Spleen (tissue), 13 donors: ENCODE measurements around the gene LONRF2. TPM values are rescaled to one million over a fixed set of nuclear protein-coding genes. Genes with fewer than 3 reads are reported as not detected.
A peak's percentile ranks its signal among the peaks of the same experiment; 100 is the strongest.
"Not testable (repeated sequence)": the region's sequence is repeated elsewhere in the genome, so short reads cannot be mapped to it uniquely, and the experiment has no call there.

Source experiments
- DNase-seq: peaks from one replicate; pipeline ENCODE4 v3.0.0-alpha.2; 2020
- H3K27ac ChIP-seq, 8 donors: fragments of 200-600 bp; sonication (generic) in 7 of 8; 1 replicate in 4 of 8; 2 replicates in 4 of 8; pipeline versions ENCODE4 v1.5.0 to v1.8.0; 2016 to 2021; ENCODE audit warnings: inconsistent platforms in 4 of 8, mild to moderate bottlenecking in 4 of 8, moderate library complexity in 1 of 8
- H3K27me3 ChIP-seq, 7 donors: fragments of 200-600 bp; sonication (generic) in 6 of 7; replicated peaks in 1 of 7; 1 replicate in 4 of 7; 2 replicates in 3 of 7; pipeline versions ENCODE4 v1.5.0 to v1.8.0; 2016 to 2021; ENCODE audit warnings: inconsistent platforms in 3 of 7, mild to moderate bottlenecking in 1 of 7
- H3K36me3 ChIP-seq, 6 donors: fragments of 200-600 bp; sonication (generic) in 5 of 6; 1 replicate in 4 of 6; 2 replicates in 2 of 6; pipeline versions ENCODE4 v1.5.0 to v1.8.0; 2016 to 2021; ENCODE audit warnings: inconsistent platforms in 2 of 6
- H3K4me1 ChIP-seq, 6 donors: fragments of 200-600 bp; sonication (generic) in 5 of 6; 1 replicate in 3 of 6; 2 replicates in 3 of 6; pipeline versions ENCODE4 v1.5.0 to v1.8.0; 2016 to 2021; ENCODE audit warnings: inconsistent platforms in 3 of 6
- H3K4me3 ChIP-seq, 8 donors: fragments of 200-600 bp; sonication (generic) in 7 of 8; 1 replicate in 4 of 8; 2 replicates in 4 of 8; pipeline versions ENCODE4 v1.5.0 to v1.8.0; 2016 to 2021; ENCODE audit warnings: inconsistent platforms in 4 of 8, mild to moderate bottlenecking in 4 of 8, moderate library complexity in 2 of 8
- H3K9me3 ChIP-seq, 8 donors: fragments of 200-600 bp; sonication (generic) in 7 of 8; 1 replicate in 4 of 8; 2 replicates in 4 of 8; pipeline versions ENCODE4 v1.5.0 to v1.8.0; 2016 to 2021; ENCODE audit warnings: inconsistent platforms in 4 of 8
- POLR2A ChIP-seq, 3 donors: fragments of 450-650 bp; IDR thresholded peaks; one replicate each; pipeline ENCODE4 v1.5.1; 2017; ENCODE audit warnings: antibody characterized with exemption in 3 of 3, mild to moderate bottlenecking in 1 of 3
- POLR2AphosphoS5 ChIP-seq, 3 donors: sonication (generic); formaldehyde crosslinking; IDR thresholded peaks; one replicate each; pipeline ENCODE4 v1.5.1; 2017; ENCODE audit warnings: antibody characterized with exemption in 3 of 3
- WGBS, 5 donors: extraction: QIAGEN DNeasy Blood & Tissue Kit in 3 of 5; methylation state at CpG; one replicate each; pipeline versions ENCODE4 v1.1.5 to v1.1.7; 2013 to 2018; 5-methylcytosine and 5-hydroxymethylcytosine counted together
- intact Hi-C: fragments of 100-400 bp; cut with DNase I; formaldehyde crosslinking; loops from one replicate; pipeline ENCODE4 v1.15.0; 2023; ENCODE audit warnings: low total_unique reads
- long read RNA-seq, 2 donors: transcript quantifications; one replicate each; lab custom pipeline, GENCODE V29; 2026
- polyA plus RNA-seq, 3 donors: library from polyadenylated mRNA; stranded (reverse); fragments of 200-250 nt; gene quantifications; one replicate each; pipeline ENCODE4 v1.2.1, GENCODE V29; 2013
- total RNA-seq, 7 donors: library from RNA; depleted of rRNA in 3 of 7; stranded (reverse); fragments of >200 nt in 3 of 7; fragmentation: NEBNext Ultra II Directional in 4 of 7; extraction: Animal tissue kit (Norgen Biotek cat#: 25700) in 4 of 7; gene quantifications; one replicate each; pipeline versions ENCODE4 v1.1.0 to v1.2.1, GENCODE V29; 2016 to 2021
- TF ChIP-seq, protein P1 (sequence below), 11 experiments: fragments of 200-600 bp in 7 of 11; fragments of 450-650 bp in 4 of 11; sonication (generic) in 4 of 11; IDR thresholded peaks in 8 of 11; conservative IDR thresholded peaks in 3 of 11; 1 replicate in 7 of 11; 2 replicates in 4 of 11; pipeline versions ENCODE4 v1.4.0 to v1.8.0; 2016 to 2021; ENCODE audit warnings: antibody characterized with exemption in 11 of 11, inconsistent platforms in 4 of 11, mild to moderate bottlenecking in 1 of 11
- donor health status: healthy with polysubstance abuse.
- donor health status: DM: no; HTN: no; CAD: no; lungs with moderate emphysema.
- donor health status: DM: no; HTN: no; CAD: no.
- donor health status: Bipolar disorder and iron deficiency.
- donor health status: healthy.
- donor health status: DM: no; HTN: no; CAD: no.
- donor health status: DM: yes; HTN: yes; CAD: no.

The LONRF2 gene
- total RNA-seq (1 to 10 TPM; 1.1 to 4.9 (median 2.3) TPM), polyA plus RNA-seq (under 1 TPM; 0.11 to 0.26 (median 0.17) TPM)
- long read RNA-seq, donor 1 = 0 reads
- long read RNA-seq, donor 2 = 0 reads

GRCh38 chr2:100321866-100322820, at the start of gene LONRF2:
Gene LONRF2, minus strand, starts transcription at chr2:100322501. Its CDS starts 408 bp downstream, at chr2:100322093.
- peak within 1 kb of the TSS in 2 of 8 donors; percentile 30 to 63 for H3K27ac ChIP-seq
- no peaks in the 10 kb centered on the region for H3K36me3 ChIP-seq
- peaks cover 0 to 87% (median 40%) of the 10 kb centered on the region in 7 donors for H3K27me3 ChIP-seq
- peak; percentile 69 for DNase-seq
- intact Hi-C loops = no loop called here
- H3K4me1 ChIP-seq = peaks cover 0 to 19% (median 13%) of the 10 kb centered on the region in 6 donors
- H3K9me3 ChIP-seq = peaks cover 0 to 16% (median 14%) of the 10 kb centered on the region in 8 donors
- peak within 1 kb of the TSS; percentile 36 to 72 (median 47) for H3K4me3 ChIP-seq
- peak in 1 of 3 donors; percentile 39 for TF ChIP-seq POLR2AphosphoS5 (IDR thresholded peaks at IDR 0.05)
- TF ChIP-seq POLR2A (IDR thresholded peaks at IDR 0.05) = no peak
- TF ChIP-seq, protein P1, sequence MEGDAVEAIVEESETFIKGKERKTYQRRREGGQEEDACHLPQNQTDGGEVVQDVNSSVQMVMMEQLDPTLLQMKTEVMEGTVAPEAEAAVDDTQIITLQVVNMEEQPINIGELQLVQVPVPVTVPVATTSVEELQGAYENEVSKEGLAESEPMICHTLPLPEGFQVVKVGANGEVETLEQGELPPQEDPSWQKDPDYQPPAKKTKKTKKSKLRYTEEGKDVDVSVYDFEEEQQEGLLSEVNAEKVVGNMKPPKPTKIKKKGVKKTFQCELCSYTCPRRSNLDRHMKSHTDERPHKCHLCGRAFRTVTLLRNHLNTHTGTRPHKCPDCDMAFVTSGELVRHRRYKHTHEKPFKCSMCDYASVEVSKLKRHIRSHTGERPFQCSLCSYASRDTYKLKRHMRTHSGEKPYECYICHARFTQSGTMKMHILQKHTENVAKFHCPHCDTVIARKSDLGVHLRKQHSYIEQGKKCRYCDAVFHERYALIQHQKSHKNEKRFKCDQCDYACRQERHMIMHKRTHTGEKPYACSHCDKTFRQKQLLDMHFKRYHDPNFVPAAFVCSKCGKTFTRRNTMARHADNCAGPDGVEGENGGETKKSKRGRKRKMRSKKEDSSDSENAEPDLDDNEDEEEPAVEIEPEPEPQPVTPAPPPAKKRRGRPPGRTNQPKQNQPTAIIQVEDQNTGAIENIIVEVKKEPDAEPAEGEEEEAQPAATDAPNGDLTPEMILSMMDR (IDR thresholded peaks at IDR 0.05 in 8 of 11, conservative IDR thresholded peaks at IDR 0.05 in 3 of 11) = no peak
- 2 to 11% (median 3%) methylated on average over 10 to 113 of the region's 113 CpGs for WGBS, 5 donors

- no peak for TF ChIP-seq POLR2A (IDR thresholded peaks at IDR 0.05)
- TF ChIP-seq POLR2AphosphoS5 (IDR thresholded peaks at IDR 0.05) = no peak
- TF ChIP-seq, protein P1 (IDR thresholded peaks at IDR 0.05 in 8 of 11, conservative IDR thresholded peaks at IDR 0.05 in 3 of 11) = no peak
- DNase-seq = no peak
- Histone ChIP-seq H3K27me3 (no peaks in the 10 kb centered on the region), H3K27ac (no peak overlapping the region), H3K4me1 (no peaks in the 10 kb centered on the region), H3K9me3 (peaks cover 0 to 50% (median 38%) of the 10 kb centered on the region in 8 donors), H3K36me3 (no peaks in the 10 kb centered on the region), H3K4me3 (no peak overlapping the region)
- 76 to 85% (median 81%) methylated on average over 1 of the region's 1 CpG for WGBS, 5 donors
- intact Hi-C loops = no loop called here
Observed at GRCh38 chr2:100367163-100367562, 44.9 kb upstream of the LONRF2 start.

GRCh38 chr2:100365434-100365833, 43.1 kb upstream of the LONRF2 start:
- H3K36me3 ChIP-seq = no peaks in the 10 kb centered on the region
- TF ChIP-seq POLR2A (IDR thresholded peaks at IDR 0.05) = no peak
- no peak for TF ChIP-seq POLR2AphosphoS5 (IDR thresholded peaks at IDR 0.05)
- TF ChIP-seq, protein P1 (IDR thresholded peaks at IDR 0.05 in 8 of 11, conservative IDR thresholded peaks at IDR 0.05 in 3 of 11) = no peak
- WGBS, 5 donors = 63 to 80% (median 71%) methylated on average over 3 of the region's 3 CpGs
- no peaks in the 10 kb centered on the region for H3K27me3 ChIP-seq
- H3K4me3 ChIP-seq = no peak overlapping the region
- DNase-seq = no peak
- H3K9me3 ChIP-seq = peaks cover 0 to 50% (median 36%) of the 10 kb centered on the region in 8 donors
- no peaks in the 10 kb centered on the region for H3K4me1 ChIP-seq
- intact Hi-C loops = no loop called here
- H3K27ac ChIP-seq = no peak overlapping the region

DNA sequence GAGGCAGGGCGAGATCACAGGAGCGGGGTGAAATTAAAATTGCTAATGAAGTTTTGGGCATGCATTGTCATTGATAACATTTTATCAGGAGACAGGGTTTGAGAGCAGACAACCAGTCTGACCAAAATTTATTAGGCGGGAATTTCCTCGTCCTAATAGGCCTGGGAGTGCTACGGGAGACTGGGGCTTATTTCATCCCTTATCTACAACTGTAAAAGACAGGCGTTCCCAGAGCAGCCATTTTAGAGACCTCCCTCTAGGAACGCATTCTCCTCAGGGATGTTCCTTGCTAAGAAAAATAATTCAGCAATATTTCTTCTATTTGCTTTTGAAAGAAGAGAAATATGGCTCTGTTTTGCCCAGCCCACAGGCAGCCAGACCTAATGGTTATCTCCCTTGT, 40.0 kb upstream of the LONRF2 start:
- H3K4me1 ChIP-seq, H3K27ac ChIP-seq, H3K4me3 ChIP-seq, H3K27me3 ChIP-seq, H3K36me3 ChIP-seq, intact Hi-C loops, DNase-seq: not testable (repeated sequence)
- H3K9me3 ChIP-seq = peaks cover 0 to 36% (median 25%) of the 10 kb centered on the region in 8 donors
- WGBS, 5 donors = 91 to 96% (median 94%) methylated on average over 7 of the region's 7 CpGs
